SIG-M5 treated with dmso at 0.1 percent for 504 hours (cell line): ENCODE measurements around the gene FHOD3.
A peak's percentile ranks its signal among the peaks of the same experiment; 100 is the strongest.
"Not testable (repeated sequence)": the region's sequence is repeated elsewhere in the genome, so short reads cannot be mapped to it uniquely, and the experiment has no call there.

Source experiments
- DNase-seq: peaks from one replicate; lab custom pipeline; 2025; ENCODE audit not compliant: unreplicated experiment; lab: John Stamatoyannopoulos, UW

FHOD3 gene

GRCh38 chr18:36688020-36688965 is 390.8 kb downstream of the FHOD3 start:
- peak; percentile 59 for DNase-seq

DNA sequence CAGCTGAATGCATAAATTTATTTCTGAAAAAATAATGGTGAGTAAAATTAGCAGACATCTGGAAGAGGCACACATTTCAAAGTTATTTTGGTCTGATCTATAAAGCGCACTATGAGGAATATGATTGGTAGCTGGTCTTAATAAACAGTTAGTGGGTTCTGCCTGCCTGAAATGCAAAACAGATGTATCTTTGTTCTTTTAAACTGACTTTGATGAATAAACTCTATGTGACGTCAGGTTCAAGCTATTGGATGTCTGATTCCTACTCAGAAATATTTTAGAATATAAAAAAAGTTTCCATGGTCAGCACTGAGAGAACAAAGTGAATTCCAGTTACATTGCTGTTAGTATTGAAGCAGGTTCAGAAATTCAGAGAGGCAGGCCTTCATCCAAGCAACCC is 394.9 kb downstream of the FHOD3 start:
- DNase-seq, result no peak

- no peak for DNase-seq
Observed at GRCh38 chr18:36692921-36693332, 395.4 kb downstream of the FHOD3 start.

DNA sequence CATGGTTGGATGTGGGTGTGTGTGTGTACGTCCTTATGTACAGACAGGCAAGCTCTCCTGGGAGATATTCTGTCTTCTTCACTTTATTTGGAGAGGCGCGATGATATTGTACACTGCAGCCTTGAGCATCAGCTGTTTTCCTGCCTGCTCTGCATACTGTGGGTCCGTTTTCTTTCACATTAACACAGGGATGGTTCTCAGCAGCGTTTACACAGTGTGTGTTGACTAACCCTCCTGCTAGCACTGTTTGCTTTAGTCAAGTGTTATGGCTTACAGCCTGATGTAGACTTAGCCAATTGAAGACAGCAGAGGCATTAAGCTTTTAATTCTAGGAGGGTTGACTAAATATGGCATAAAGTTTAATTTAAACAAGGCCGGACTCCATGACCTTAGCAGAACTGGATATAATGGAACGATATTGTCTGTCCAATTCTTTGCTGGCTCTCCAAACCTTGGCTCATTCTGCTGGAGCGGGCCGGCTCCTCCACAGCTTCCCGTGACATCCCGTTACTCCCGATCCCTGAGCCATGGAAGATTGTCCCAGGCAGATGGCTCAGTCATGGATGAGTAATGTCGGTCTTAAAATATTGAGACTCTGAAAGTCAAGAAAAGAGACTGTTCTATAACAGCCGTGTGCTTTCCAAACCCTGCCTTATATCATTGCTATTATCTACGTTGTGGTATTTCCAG is 396.6 kb downstream of the FHOD3 start:
- DNase-seq, result no peak

- DNase-seq, result no peak
Observed at GRCh38 chr18:36695806-36696205, 398.3 kb downstream of the FHOD3 start.

- no peak for DNase-seq
Observed at GRCh38 chr18:36697905-36698304, 400.4 kb downstream of the FHOD3 start.

DNA sequence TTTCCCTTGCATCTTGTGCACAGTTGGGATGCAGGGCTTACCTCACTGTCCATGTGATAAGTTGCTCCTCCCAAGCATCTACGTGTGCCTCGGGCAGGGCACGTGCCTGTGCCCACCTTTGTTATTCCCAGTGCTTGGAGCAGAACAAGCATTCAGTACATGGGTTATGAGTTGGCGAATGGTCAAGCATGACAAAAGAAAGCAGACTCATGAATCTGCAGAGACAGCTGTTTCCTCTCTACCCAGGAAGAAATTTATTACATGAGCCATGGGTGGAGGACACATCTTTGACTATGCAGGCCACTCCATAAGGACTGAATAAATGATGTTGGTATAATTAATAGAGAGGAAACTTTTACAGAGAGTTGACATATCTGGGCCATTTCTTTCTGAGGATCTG is 403.4 kb downstream of the FHOD3 start:
- no peak for DNase-seq

DNA sequence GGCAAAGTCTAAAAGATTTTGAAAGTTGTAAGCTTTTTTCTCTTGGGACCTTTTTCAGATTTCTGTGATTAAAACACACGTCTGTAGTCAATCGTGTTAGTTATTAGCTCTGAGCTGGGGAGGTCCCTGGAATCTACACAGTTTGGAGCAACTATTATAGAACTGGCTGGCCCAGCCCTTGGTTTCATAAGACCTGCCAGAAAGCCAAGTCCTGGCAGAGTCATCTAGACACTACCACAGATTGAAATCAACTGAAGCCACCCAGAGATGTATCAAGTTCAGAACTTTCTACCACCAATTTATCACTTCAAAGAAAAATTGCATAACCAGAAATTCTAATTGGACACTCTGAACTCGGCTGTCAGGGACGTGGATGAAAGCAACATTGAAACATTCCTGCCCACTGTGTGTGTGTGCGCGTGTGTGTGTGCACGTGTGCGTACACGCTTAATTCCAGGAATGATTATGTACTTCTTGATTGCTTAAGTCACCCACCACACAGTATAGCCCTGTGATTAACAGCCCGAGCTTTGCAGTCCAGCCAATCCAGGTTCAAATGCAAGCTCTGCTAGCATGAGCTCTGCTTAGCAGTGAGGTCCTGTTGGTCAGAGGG is 405.0 kb downstream of the FHOD3 start:
- DNase-seq, result no peak

DNA sequence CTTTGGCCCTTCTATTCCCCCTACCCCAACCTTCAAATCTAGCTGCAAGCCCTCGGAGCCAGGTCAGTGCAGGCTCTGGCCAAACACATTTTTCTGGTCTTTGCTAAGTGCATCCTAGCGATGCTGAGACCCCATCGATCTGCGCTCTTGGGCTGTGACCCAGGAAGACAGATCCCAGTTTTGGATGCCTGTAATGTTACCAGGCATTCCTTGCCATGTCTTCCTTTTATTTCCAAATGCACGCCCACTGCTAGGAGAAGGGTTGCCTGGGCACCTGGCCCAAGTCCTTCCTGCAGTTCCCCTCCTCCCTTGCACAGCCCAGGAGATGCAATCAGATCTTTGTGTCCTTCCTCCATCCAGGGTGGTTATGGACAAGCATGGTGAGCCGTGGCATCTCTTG is 406.6 kb downstream of the FHOD3 start:
- no peak for DNase-seq

DNA sequence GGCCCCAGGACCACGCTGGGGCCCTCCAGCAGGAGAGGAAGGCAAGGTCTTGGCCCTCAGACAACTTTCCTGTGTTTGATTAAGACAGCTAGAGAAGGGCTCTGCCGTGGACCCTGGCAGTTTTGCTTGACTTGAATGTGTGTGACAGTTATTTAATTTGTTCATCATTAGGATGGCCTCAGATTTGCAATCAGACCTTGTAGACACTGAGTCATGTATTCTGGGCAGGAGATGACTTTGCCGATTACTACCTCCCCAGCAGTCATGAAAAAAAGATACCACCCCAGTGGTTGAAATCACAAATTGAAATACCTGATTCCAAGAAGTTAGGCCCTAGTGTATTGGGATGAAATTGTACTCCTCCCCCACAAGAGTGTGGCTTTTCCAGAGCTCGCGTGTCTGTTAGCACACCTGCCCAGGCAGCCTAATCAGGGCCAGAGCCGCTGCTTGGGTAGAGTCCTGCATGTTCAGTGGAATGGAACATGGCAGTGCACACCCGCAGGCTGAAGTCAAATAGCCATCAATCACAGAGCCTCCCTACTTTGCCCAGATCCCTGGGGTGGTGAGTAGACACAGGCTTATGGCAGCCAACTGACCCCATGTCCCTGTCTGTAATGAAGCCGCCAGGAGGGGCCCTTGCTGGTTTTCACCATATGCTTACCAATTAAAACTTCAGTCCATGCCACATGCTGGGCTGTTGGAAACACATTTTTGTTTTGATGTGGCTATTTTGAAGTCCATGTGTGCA is 408.8 kb downstream of the FHOD3 start:
- no peak for DNase-seq

DNA sequence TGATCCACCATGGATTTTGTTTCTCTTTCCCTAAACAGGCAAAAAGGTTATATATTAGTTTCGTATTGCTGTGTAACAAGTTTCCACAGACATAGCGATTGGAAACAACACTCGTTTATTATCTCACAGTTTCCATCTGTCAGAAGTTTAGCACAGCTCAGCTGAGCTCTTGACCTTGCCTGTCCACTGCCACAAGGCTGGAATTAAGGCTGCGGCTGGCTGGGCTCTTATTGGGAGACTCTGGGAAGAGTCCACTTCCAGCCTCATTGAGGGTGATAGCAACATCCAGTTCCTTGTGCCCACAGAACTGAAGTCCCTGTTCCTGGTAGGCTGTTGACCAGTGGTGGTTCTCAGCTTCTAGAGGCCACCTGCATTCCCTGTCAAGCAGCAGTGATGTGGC is 410.9 kb downstream of the FHOD3 start:
- no peak for DNase-seq

GRCh38 chr18:36709315-36709714 is 411.8 kb downstream of the FHOD3 start:
- no peak for DNase-seq

GRCh38 chr18:36711014-36711725 is 413.7 kb downstream of the FHOD3 start:
- DNase-seq, result no peak

GRCh38 chr18:36711813-36712444 is 414.4 kb downstream of the FHOD3 start:
- DNase-seq, result no peak

- no peak for DNase-seq
Observed at GRCh38 chr18:36714476-36714875, 417.0 kb downstream of the FHOD3 start.

DNA sequence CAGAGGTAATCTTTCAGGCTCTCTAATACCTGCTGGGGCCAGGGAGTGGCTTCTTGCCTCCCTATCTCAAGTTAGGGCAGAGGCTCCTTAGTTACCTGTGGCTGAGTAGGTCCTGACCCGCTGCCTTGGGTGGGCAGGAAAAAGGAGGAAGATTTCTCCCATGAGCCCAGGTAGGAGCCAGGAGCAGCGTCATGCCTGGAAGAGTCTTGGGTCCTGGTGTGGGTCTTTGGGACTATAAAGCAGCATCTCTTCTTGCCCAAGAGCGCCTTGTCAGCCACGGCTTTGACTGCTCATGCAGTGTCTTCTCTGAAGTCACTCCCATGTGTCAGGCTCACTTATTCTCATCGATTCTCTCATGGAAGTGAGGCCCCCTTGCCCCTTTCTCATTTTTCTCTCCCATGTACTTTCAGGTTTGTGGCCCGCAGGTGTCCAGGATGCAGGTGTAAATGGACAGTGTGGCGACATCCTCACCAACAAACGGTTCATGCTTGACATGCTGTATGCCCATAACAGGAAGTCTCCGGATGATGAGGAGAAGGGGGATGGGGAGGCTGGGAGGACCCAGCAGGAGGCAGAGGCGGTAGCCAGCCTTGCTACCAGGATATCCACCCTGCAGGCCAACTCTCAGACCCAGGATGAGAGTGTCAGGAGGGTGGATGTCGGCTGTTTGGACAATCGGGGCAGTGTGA is 420.1 kb downstream of the FHOD3 start:
- DNase-seq, result no peak

- no peak for DNase-seq
Observed at GRCh38 chr18:36718705-36719328, 421.3 kb downstream of the FHOD3 start.

- no peak for DNase-seq
Observed at GRCh38 chr18:36719630-36720029, 422.1 kb downstream of the FHOD3 start.

GRCh38 chr18:36721351-36721750 is 423.8 kb downstream of the FHOD3 start:
- DNase-seq, result not testable (repeated sequence)
